HepG2 (cell line): ENCODE results near the gene ANKRD27. TPM values are rescaled to one million over a fixed set of nuclear protein-coding genes. Genes with fewer than 3 reads are reported as not detected.

Experiments used
- AGO2 ChIP-seq: fragments of 200-400 bp; formaldehyde crosslinking; optimal IDR thresholded peaks from 2 replicates; pipeline ENCODE3; 2017; ENCODE audit warnings: mild to moderate bottlenecking, low read depth, low read length, moderate library complexity
- CBX5 ChIP-seq: sonication (generic); formaldehyde crosslinking; IDR thresholded peaks from 2 replicates; pipeline ENCODE4 v1.4.0; 2020; ENCODE audit warnings: missing genetic modification reagents, borderline replicate concordance
- HIC2 ChIP-seq: sonication (generic); formaldehyde crosslinking; IDR thresholded peaks from 2 replicates; pipeline ENCODE4 v1.9.0; 2022; ENCODE audit warnings: low read depth, missing genetic modification reagents
- HMG20B ChIP-seq: conservative IDR thresholded peaks from 2 replicates; pipeline ENCODE4 v1.6.1; 2016; ENCODE audit warnings: missing genetic modification reagents, missing compliant biosample characterization
- KLF12 ChIP-seq: sonication (generic); formaldehyde crosslinking; IDR thresholded peaks from 2 replicates; pipeline ENCODE4 v1.4.0; 2020; ENCODE audit warnings: missing genetic modification reagents, borderline replicate concordance
- MBNL3 ChIP-seq: fragments of 250-450 bp; sonication (Bioruptor Pico); conservative IDR thresholded peaks from 2 replicates; pipeline ENCODE4 v1.8.0; 2022; ENCODE audit warnings: mild to moderate bottlenecking, inconsistent platforms
- MED13 ChIP-seq: sonication (generic); formaldehyde crosslinking; IDR thresholded peaks from 2 replicates; pipeline ENCODE4 v1.5.0; 2020; ENCODE audit warnings: missing genetic modification reagents
- NR2C2 ChIP-seq: sonication (generic); formaldehyde crosslinking; IDR thresholded peaks from 2 replicates; pipeline ENCODE4 v1.4.0; 2020; ENCODE audit warnings: missing genetic modification reagents, mild to moderate bottlenecking, moderate library complexity, borderline replicate concordance
- SKIL ChIP-seq: sonication (generic); formaldehyde crosslinking; IDR thresholded peaks from 2 replicates; pipeline ENCODE4 v1.8.0; 2022; ENCODE audit warnings: missing genetic modification reagents, mild to moderate bottlenecking, moderate library complexity, borderline replicate concordance
- SNRNP70 ChIP-seq: fragments of 200-400 bp; formaldehyde crosslinking; IDR thresholded peaks from 2 replicates; pipeline ENCODE4 v1.6.1; 2017; ENCODE audit warnings: mild to moderate bottlenecking, low read depth, low read length, moderate library complexity
- SRSF1 ChIP-seq: fragments of 200-400 bp; formaldehyde crosslinking; optimal IDR thresholded peaks from 2 replicates; pipeline ENCODE3; 2017; ENCODE audit warnings: mild to moderate bottlenecking, low read depth, low read length, moderate library complexity
- TBX3 ChIP-seq: fragments of 450-650 bp; IDR thresholded peaks from 2 replicates; pipeline ENCODE4 v1.6.1; 2017; ENCODE audit warnings: antibody characterized with exemption, mild to moderate bottlenecking, inconsistent platforms, borderline replicate concordance
- ZBTB34 ChIP-seq: sonication (generic); formaldehyde crosslinking; IDR thresholded peaks from 2 replicates; pipeline ENCODE4 v1.8.0; 2022; ENCODE audit warnings: mild to moderate bottlenecking, missing genetic modification reagents
- ZFP62 ChIP-seq: sonication (generic); formaldehyde crosslinking; IDR thresholded peaks from 2 replicates; pipeline ENCODE4 v1.4.0; 2020; ENCODE audit warnings: missing genetic modification reagents
- ZMYM2 ChIP-seq: sonication (generic); formaldehyde crosslinking; IDR thresholded peaks from 2 replicates; pipeline ENCODE4 v1.8.0; 2022; ENCODE audit warnings: mild to moderate bottlenecking, missing genetic modification reagents
- ZNF24 ChIP-seq: fragments of 450-650 bp; IDR thresholded peaks from 2 replicates; pipeline ENCODE4 v1.6.1; 2017; ENCODE audit warnings: antibody characterized with exemption, mild to moderate bottlenecking
- ZNF260 ChIP-seq: sonication (generic); formaldehyde crosslinking; IDR thresholded peaks from 2 replicates; pipeline ENCODE4 v1.4.0; 2020; ENCODE audit warnings: missing genetic modification reagents, low read depth, mild to moderate bottlenecking, borderline replicate concordance
- ZNF3 ChIP-seq: IDR thresholded peaks from 2 replicates; pipeline ENCODE4 v1.7.0; 2017; ENCODE audit warnings: inconsistent platforms
- ZNF34 ChIP-seq: sonication (generic); formaldehyde crosslinking; IDR thresholded peaks from 2 replicates; pipeline ENCODE4 v1.4.0; 2020; ENCODE audit warnings: mild to moderate bottlenecking, missing genetic modification reagents, borderline replicate concordance
- ZNF780A ChIP-seq: sonication (generic); formaldehyde crosslinking; IDR thresholded peaks from 2 replicates; pipeline ENCODE4 v1.8.0; 2022; ENCODE audit warnings: mild to moderate bottlenecking, missing genetic modification reagents, moderate library complexity
- polyA plus RNA-seq, 8 experiments: library from polyadenylated mRNA; depleted of rRNA in 3 of 8; stranded (reverse) in 7 of 8; unstranded in 1 of 8; fragments of >200 nt; fragmentation: Illumina TruSeq in 4 of 8; extraction: Trizol in 4 of 8; gene quantifications; 2 replicates each; pipeline versions ENCODE4 v1.2.1 to v1.2.3, GENCODE V29; 2011 to 2016; ENCODE audit warnings: low read depth in 4 of 8, missing spikeins in 1 of 8, mixed read lengths in 1 of 8; ENCODE audit not compliant: insufficient read depth in 1 of 8
- total RNA-seq, 5 experiments: library from RNA; depleted of rRNA; stranded (reverse); fragments of >200 nt; fragmentation: Illumina TruSeq; extraction: Trizol; gene quantifications; 2 replicates each; pipeline ENCODE4 v1.2.3, GENCODE V29; 2016; ENCODE audit warnings: low read depth in 1 of 5
- TF ChIP-seq, protein P1 (sequence below): sonication (generic); formaldehyde crosslinking; conservative IDR thresholded peaks from 2 replicates; pipeline ENCODE4 v1.4.0; 2020; ENCODE audit warnings: mild to moderate bottlenecking, missing genetic modification reagents, moderate library complexity

Gene ANKRD27
- total and polyA plus RNA-seq, 2 of the 13 experiments (the other 11 are each of a cell fraction or from before 2014, with no cell fraction given): 22.2 to 23.7 TPM

DNA sequence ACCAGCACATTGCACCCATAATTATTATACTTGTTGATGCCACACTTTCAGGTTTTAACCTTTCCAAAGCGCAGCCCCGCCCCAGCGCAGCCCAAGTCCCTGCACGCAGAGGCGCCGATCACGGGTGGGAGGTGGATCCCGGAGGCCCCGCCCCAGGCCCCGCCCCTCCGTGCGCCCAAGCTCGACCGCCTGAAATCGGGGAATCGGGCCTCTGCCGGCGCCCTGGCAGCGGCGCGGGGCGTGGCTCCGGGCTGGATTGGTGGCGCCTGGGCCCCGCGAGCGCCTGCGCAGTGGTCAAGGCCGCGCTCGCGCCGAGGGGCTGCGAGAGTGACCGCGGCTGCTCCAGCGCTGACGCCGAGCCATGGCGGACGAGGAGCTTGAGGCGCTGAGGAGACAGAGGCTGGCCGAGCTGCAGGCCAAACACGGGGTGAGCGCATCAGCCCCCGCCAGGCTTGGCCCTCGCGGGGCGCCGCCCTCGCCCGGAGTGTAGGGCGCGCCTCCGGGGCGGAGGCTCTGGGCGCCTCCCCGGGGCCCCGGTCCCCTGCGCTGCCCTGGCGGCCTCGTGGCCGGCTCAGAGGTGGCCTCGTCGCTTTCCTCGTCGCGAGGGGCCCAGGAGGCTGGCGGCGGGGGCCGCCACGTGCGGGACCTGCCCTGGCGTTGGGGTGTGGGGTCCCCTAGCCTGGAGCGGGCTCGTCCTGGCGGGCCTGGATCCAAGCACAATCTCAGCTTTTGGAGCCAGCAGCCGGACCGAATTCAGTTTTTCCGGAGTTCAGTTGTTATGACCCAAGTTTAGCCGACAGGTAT, 93.9 kb downstream of the ANKRD27 start, which contains the start of gene PDCD5 (continued):
- TF ChIP-seq ZBTB34 (CRISPR knock-in tag) (no peak), ZNF3 (no peak), CBX5 (no peak), KLF12 (peak; percentile 75; the same call in 1 of the 2 replicates), SRSF1 (peak; percentile 73), ZNF260 (CRISPR knock-in tag) (no peak), AGO2 (peak; percentile 84), SKIL (CRISPR knock-in tag) (0 out of 2 replicates have a peak, but pooled peaks have one; percentile 27), ZNF780A (no peak), ZNF24 (no peak), HMG20B (CRISPR knock-in tag) (no peak), SNRNP70 (no peak), NR2C2 (CRISPR knock-in tag) (no peak), ZNF34 (CRISPR knock-in tag) (no peak), MBNL3 (CRISPR knock-in tag) (no peak), ZFP62 (no peak), HIC2 (CRISPR knock-in tag) (no peak), MED13 (CRISPR knock-in tag) (no peak), TBX3 (no peak), ZMYM2 (no peak)
- TF ChIP-seq, protein P1, sequence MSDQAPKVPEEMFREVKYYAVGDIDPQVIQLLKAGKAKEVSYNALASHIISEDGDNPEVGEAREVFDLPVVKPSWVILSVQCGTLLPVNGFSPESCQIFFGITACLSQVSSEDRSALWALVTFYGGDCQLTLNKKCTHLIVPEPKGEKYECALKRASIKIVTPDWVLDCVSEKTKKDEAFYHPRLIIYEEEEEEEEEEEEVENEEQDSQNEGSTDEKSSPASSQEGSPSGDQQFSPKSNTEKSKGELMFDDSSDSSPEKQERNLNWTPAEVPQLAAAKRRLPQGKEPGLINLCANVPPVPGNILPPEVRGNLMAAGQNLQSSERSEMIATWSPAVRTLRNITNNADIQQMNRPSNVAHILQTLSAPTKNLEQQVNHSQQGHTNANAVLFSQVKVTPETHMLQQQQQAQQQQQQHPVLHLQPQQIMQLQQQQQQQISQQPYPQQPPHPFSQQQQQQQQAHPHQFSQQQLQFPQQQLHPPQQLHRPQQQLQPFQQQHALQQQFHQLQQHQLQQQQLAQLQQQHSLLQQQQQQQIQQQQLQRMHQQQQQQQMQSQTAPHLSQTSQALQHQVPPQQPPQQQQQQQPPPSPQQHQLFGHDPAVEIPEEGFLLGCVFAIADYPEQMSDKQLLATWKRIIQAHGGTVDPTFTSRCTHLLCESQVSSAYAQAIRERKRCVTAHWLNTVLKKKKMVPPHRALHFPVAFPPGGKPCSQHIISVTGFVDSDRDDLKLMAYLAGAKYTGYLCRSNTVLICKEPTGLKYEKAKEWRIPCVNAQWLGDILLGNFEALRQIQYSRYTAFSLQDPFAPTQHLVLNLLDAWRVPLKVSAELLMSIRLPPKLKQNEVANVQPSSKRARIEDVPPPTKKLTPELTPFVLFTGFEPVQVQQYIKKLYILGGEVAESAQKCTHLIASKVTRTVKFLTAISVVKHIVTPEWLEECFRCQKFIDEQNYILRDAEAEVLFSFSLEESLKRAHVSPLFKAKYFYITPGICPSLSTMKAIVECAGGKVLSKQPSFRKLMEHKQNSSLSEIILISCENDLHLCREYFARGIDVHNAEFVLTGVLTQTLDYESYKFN (CRISPR knock-in tag): peak; percentile 43; the same call in 1 of the 2 replicates
